HepG2 (cell line): Measurements from ENCODE around the gene ZDHHC7.

Experiments used
- CTCF ChIP-seq: sonication (generic); formaldehyde crosslinking; IDR thresholded peaks from 2 replicates; pipeline ENCODE4 v1.5.0; 2020; ENCODE audit warnings: mild to moderate bottlenecking, missing genetic modification reagents, moderate library complexity
- FOXA3 ChIP-seq: IDR thresholded peaks from 2 replicates; pipeline ENCODE4 v1.6.1; 2016; ENCODE audit warnings: missing genetic modification reagents, missing compliant biosample characterization
- ZNF552 ChIP-seq: sonication (generic); formaldehyde crosslinking; IDR thresholded peaks from 2 replicates; pipeline ENCODE4 v1.9.0; 2022; ENCODE audit warnings: missing genetic modification reagents, mild to moderate bottlenecking, borderline replicate concordance

- TF ChIP-seq FOXA3 (CRISPR knock-in tag) (no peak), CTCF (CRISPR knock-in tag) (no peak), ZNF552 (CRISPR knock-in tag) (no peak)
These were observed 20.1 kb upstream of the ZDHHC7 start for GRCh38 chr16:85031451-85031850.
